ENCODE results near the gene LXN.
"Not testable (repeated sequence)": the region's sequence is repeated elsewhere in the genome, so short reads cannot be mapped to it uniquely, and the experiment has no call there.

The LXN gene

GRCh38 chr3:158672215-158673176 lies at the start of gene LXN:
Gene LXN, minus strand, starts transcription at chr3:158672648. Its CDS starts 170 bp downstream, at chr3:158672478.
- peak; percentile 76 for DNase-seq (ENCODE audit: low read depth)

GRCh38 chr3:158722108-158722507 lies 49.7 kb upstream of the LXN start:
- DNase-seq (ENCODE audit: low read depth): no peak

GRCh38 chr3:158718490-158719170 lies 46.2 kb upstream of the LXN start:
- DNase-seq (ENCODE audit: low read depth): no peak

GRCh38 chr3:158717576-158717975 lies 45.1 kb upstream of the LXN start:
- DNase-seq (ENCODE audit: low read depth): no peak

GRCh38 chr3:158713094-158713499 lies 40.6 kb upstream of the LXN start:
- DNase-seq (ENCODE audit: low read depth): no peak

GRCh38 chr3:158712443-158712842 lies 40.0 kb upstream of the LXN start:
- DNase-seq (ENCODE audit: low read depth): no peak

GRCh38 chr3:158711886-158712285 lies 39.4 kb upstream of the LXN start:
- DNase-seq (ENCODE audit: low read depth): no peak

- DNase-seq (ENCODE audit: low read depth): no peak
These were observed 38.2 kb upstream of the LXN start for GRCh38 chr3:158710601-158711000.

- no peak for DNase-seq (ENCODE audit: low read depth)
These were observed 37.2 kb upstream of the LXN start for GRCh38 chr3:158709666-158710083.

GRCh38 chr3:158703566-158703965 lies 31.1 kb upstream of the LXN start:
- no peak for DNase-seq (ENCODE audit: low read depth)

GRCh38 chr3:158702815-158703481 lies 30.5 kb upstream of the LXN start:
- no peak for DNase-seq (ENCODE audit: low read depth)

- no peak for DNase-seq (ENCODE audit: low read depth)
These were observed 29.1 kb upstream of the LXN start for GRCh38 chr3:158701420-158702065.

GRCh38 chr3:158700559-158700958 lies 28.1 kb upstream of the LXN start:
- no peak for DNase-seq (ENCODE audit: low read depth)

- DNase-seq (ENCODE audit: low read depth): no peak
These were observed 24.2 kb upstream of the LXN start for GRCh38 chr3:158696618-158697017.

GRCh38 chr3:158693866-158694456 lies 21.5 kb upstream of the LXN start:
- DNase-seq (ENCODE audit: low read depth): not testable (repeated sequence)

GRCh38 chr3:158685159-158685558 lies 12.7 kb upstream of the LXN start:
- DNase-seq (ENCODE audit: low read depth): no peak

GRCh38 chr3:158683230-158683962 lies 10.9 kb upstream of the LXN start:
- DNase-seq (ENCODE audit: low read depth): no peak

GRCh38 chr3:158680861-158681260 lies 8.4 kb upstream of the LXN start:
- DNase-seq (ENCODE audit: low read depth): no peak

- DNase-seq (ENCODE audit: low read depth): no peak
These were observed 7.1 kb upstream of the LXN start for GRCh38 chr3:158679547-158680000.

GRCh38 chr3:158678687-158679086 lies 6.2 kb upstream of the LXN start:
- DNase-seq (ENCODE audit: low read depth): no peak

GRCh38 chr3:158671821-158672214 lies 630 bp downstream of the LXN start:
- DNase-seq (ENCODE audit: low read depth): no peak
